H9 (cell line): ENCODE results near the gene BORCS8. TPM values are rescaled to one million over a fixed set of nuclear protein-coding genes. Genes with fewer than 3 reads are reported as not detected.

Experiments
- DNase-seq: peaks from one replicate; pipeline ENCODE4 v3.0.0-alpha.2; 2017
- H2AFZ ChIP-seq: one replicate; pipeline ENCODE4 v1.6.1; 2013; ENCODE audit warnings: mild to moderate bottlenecking, low read length, control low read depth, moderate library complexity
- H2AK5ac ChIP-seq: 2 replicates; pipeline ENCODE4 v1.6.1; 2013; ENCODE audit warnings: low read length, control low read depth, mixed read lengths; ENCODE audit not compliant: insufficient read length
- H2BK120ac ChIP-seq: one replicate; pipeline ENCODE4 v1.6.1; 2013; ENCODE audit warnings: low read depth, mild to moderate bottlenecking, low read length, control low read depth, inconsistent platforms; ENCODE audit not compliant: poor library complexity, severe bottlenecking
- H2BK12ac ChIP-seq: 2 replicates; pipeline ENCODE4 v1.6.1; 2013; ENCODE audit warnings: low read length, control low read depth, mixed read lengths, low read depth; ENCODE audit not compliant: insufficient read length
- H2BK15ac ChIP-seq: 2 replicates; pipeline ENCODE4 v1.6.1; 2013; ENCODE audit warnings: low read depth, low read length, control low read depth
- H2BK20ac ChIP-seq: one replicate; pipeline ENCODE4 v1.6.1; 2013; ENCODE audit warnings: low read depth, mild to moderate bottlenecking, low read length, control low read depth, inconsistent platforms; ENCODE audit not compliant: poor library complexity, severe bottlenecking
- H2BK5ac ChIP-seq: 2 replicates; pipeline ENCODE4 v1.6.1; 2013; ENCODE audit warnings: low read length, control low read depth, mixed read lengths; ENCODE audit not compliant: insufficient read length
- H3K14ac ChIP-seq: 2 replicates; pipeline ENCODE4 v1.6.1; 2013; ENCODE audit warnings: low read length, control low read depth; ENCODE audit not compliant: insufficient read depth
- H3K18ac ChIP-seq: 2 replicates; pipeline ENCODE4 v1.6.1; 2013; ENCODE audit warnings: low read depth, mild to moderate bottlenecking, mixed read lengths, low read length, control low read depth; ENCODE audit not compliant: insufficient read length
- H3K23ac ChIP-seq: 2 replicates; pipeline ENCODE4 v1.6.1; 2013; ENCODE audit warnings: low read length, control low read depth, mixed read lengths, low read depth; ENCODE audit not compliant: insufficient read length
- H3K23me2 ChIP-seq: 2 replicates; pipeline ENCODE4 v1.6.1; 2013; ENCODE audit warnings: low read depth, mild to moderate bottlenecking, mixed read lengths, low read length, control low read depth; ENCODE audit not compliant: insufficient read length, poor library complexity, severe bottlenecking
- H3K27ac ChIP-seq: 2 replicates; pipeline ENCODE4 v1.5.1; 2013; ENCODE audit warnings: low read length, control low read depth, mixed read lengths, low read depth; ENCODE audit not compliant: insufficient read length
- H3K27me3 ChIP-seq: 2 replicates; pipeline ENCODE4 v1.6.1; 2013; ENCODE audit warnings: low read length, control low read depth, inconsistent platforms; ENCODE audit not compliant: insufficient read depth
- H3K4ac ChIP-seq: 2 replicates; pipeline ENCODE4 v1.6.1; 2013; ENCODE audit warnings: low read depth, mild to moderate bottlenecking, control low read depth, inconsistent platforms, low read length, moderate library complexity
- H3K4me1 ChIP-seq: 2 replicates; pipeline ENCODE4 v1.6.1; 2013; ENCODE audit warnings: low read length, control low read depth, inconsistent platforms; ENCODE audit not compliant: insufficient read depth
- H3K4me2 ChIP-seq: 2 replicates; pipeline ENCODE4 v1.6.1; 2013; ENCODE audit warnings: low read length, control low read depth, mixed read lengths; ENCODE audit not compliant: insufficient read length, insufficient read depth
- H3K56ac ChIP-seq: 2 replicates; pipeline ENCODE4 v1.6.1; 2013; ENCODE audit warnings: low read depth, mild to moderate bottlenecking, mixed read lengths, low read length, control low read depth; ENCODE audit not compliant: insufficient read length
- H3K79me1 ChIP-seq: 2 replicates; pipeline ENCODE4 v1.6.1; 2013; ENCODE audit warnings: low read depth, mild to moderate bottlenecking, moderate library complexity, low read length, control low read depth, inconsistent platforms; ENCODE audit not compliant: insufficient read depth, poor library complexity, severe bottlenecking
- H3K79me2 ChIP-seq: 2 replicates; pipeline ENCODE4 v1.6.1; 2013; ENCODE audit warnings: low read length, control low read depth, inconsistent platforms; ENCODE audit not compliant: insufficient read depth
- H3K9ac ChIP-seq: 2 replicates; pipeline ENCODE4 v1.6.1; 2013; ENCODE audit warnings: low read length, control low read depth, mixed read lengths; ENCODE audit not compliant: insufficient read length; ENCODE audit errors: extremely low read depth
- H3K9me3 ChIP-seq: one replicate; pipeline ENCODE4 v1.6.1; 2013; ENCODE audit warnings: low read depth, low read length, inconsistent platforms; ENCODE audit not compliant: control insufficient read depth
- H3T11ph ChIP-seq: one replicate; pipeline ENCODE4 v1.6.1; 2013; ENCODE audit warnings: mild to moderate bottlenecking, low read length, control low read depth, inconsistent platforms
- H4K20me1 ChIP-seq: one replicate; pipeline ENCODE4 v1.6.1; 2013; ENCODE audit not compliant: control insufficient read depth, insufficient read length, insufficient read depth
- H4K5ac ChIP-seq: 2 replicates; pipeline ENCODE4 v1.6.1; 2013; ENCODE audit warnings: low read depth, mild to moderate bottlenecking, mixed read lengths, low read length, control low read depth; ENCODE audit not compliant: insufficient read length
- H4K8ac ChIP-seq: replicated peaks from 2 replicates; pipeline ENCODE4 v1.6.1; 2013; ENCODE audit warnings: low read length, control low read depth, mixed read lengths, low read depth; ENCODE audit not compliant: insufficient read length
- H4K91ac ChIP-seq: 2 replicates; pipeline ENCODE4 v1.6.1; 2013; ENCODE audit warnings: low read depth, mild to moderate bottlenecking, moderate library complexity, mixed read lengths, low read length, control low read depth; ENCODE audit not compliant: insufficient read length
- H3K27ac Mint-ChIP-seq, 3 experiments: 2 replicates in 2 of 3; 3 replicates in 1 of 3; pipeline ENCODE4 v1.8.0; 2020 to 2021; ENCODE audit warnings: mixed read lengths in 3 of 3, mild to moderate bottlenecking in 1 of 3, moderate library complexity in 1 of 3
- H3K27me3 Mint-ChIP-seq: 2 replicates; pipeline ENCODE4 v1.8.0; 2021; ENCODE audit warnings: low read depth, mild to moderate bottlenecking, moderate library complexity, mixed read lengths
- H3K36me3 Mint-ChIP-seq, 3 experiments: 2 replicates in 2 of 3; 3 replicates in 1 of 3; pipeline ENCODE4 v1.8.0; 2020 to 2021; ENCODE audit warnings: low read depth in 3 of 3, mixed read lengths in 3 of 3; ENCODE audit not compliant: insufficient read depth in 1 of 3
- H3K4me1 Mint-ChIP-seq, 2 experiments: 2 replicates each; pipeline ENCODE4 v1.8.0; 2020; ENCODE audit warnings: mixed read lengths in 2 of 2
- H3K4me3 Mint-ChIP-seq, 2 experiments: 2 replicates in 1 of 2; 3 replicates in 1 of 2; pipeline ENCODE4 v1.8.0; 2020 to 2021; ENCODE audit warnings: mild to moderate bottlenecking in 2 of 2, mixed read lengths in 2 of 2, moderate library complexity in 1 of 2
- H3K9me3 Mint-ChIP-seq, 2 experiments: 2 replicates in 1 of 2; 3 replicates in 1 of 2; pipeline ENCODE4 v1.8.0; 2020; ENCODE audit warnings: mild to moderate bottlenecking in 2 of 2, mixed read lengths in 2 of 2, moderate library complexity in 1 of 2
- WGBS: extraction: QIAGEN DNeasy Blood & Tissue Kit; methylation state at CpG from one replicate; pipeline ENCODE4 v1.1.7; 2013; ENCODE audit warnings: missing lambda C conversion rate, low lambda C conversion rate, mixed read lengths; ENCODE audit not compliant: insufficient read length; ENCODE audit errors: extremely low coverage; 5-methylcytosine and 5-hydroxymethylcytosine counted together
- total RNA-seq: library from RNA; stranded (reverse); gene quantifications from 2 replicates; pipeline ENCODE4 v1.2.1, GENCODE V29; 2021
- TF ChIP-seq, protein P1 (sequence below): fragments of 200-600 bp; sonication (generic); conservative IDR thresholded peaks from 3 replicates; pipeline ENCODE4 v1.8.0; 2021; ENCODE audit warnings: antibody characterized with exemption, mild to moderate bottlenecking

The BORCS8 gene
- total RNA-seq, 1 experiment from 2014 or later = 20.4 TPM

DNA sequence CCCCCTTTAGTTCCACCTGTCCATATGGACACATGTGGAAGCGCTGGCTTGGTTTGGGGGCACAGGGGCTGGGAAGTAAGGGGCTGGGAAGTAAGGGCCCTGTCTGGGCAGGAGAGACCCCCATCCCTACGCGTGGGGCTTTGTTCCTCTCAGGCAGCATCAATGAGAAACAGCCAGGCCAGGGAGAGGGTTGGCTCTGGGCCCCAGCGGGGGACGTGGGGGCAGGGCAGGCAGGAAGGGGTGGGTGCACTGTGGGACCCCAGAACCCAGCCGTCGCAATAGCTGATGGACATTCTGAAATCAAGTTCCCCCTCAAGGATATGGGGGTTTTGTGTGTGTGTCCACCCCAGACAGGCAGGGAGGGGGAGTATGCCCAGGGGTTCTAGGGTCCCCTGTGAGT is 21.0 kb upstream of the BORCS8 start:
- peak overlapping the region in 1 of 2 experiments; percentile 83; a peak in 1 of 5 replicates for H3K4me3 Mint-ChIP-seq
- Histone ChIP-seq H2AK5ac (no peak overlapping the region), H2BK12ac (no peak overlapping the region), H2BK120ac (no peak overlapping the region), H2AFZ (no peak overlapping the region), H3K27ac (no peak overlapping the region), H3K18ac (no peak overlapping the region), H3K79me1 (no peaks in the 10 kb centered on the region), H4K8ac (no peak overlapping the region), H3K14ac (no peak overlapping the region), H4K5ac (no peak overlapping the region), H2BK15ac (no peak overlapping the region), H3K23me2 (peaks cover 11% of the 10 kb centered on the region), H3K56ac (no peak overlapping the region), H3K4me1 (peaks cover 3% of the 10 kb centered on the region; the same call in 1 of the 2 replicates), H4K91ac (no peak overlapping the region), H3K9ac (no peak overlapping the region), H3K27me3 (peaks cover 35% of the 10 kb centered on the region), H3K23ac (no peak overlapping the region), H3K79me2 (no peaks in the 10 kb centered on the region), H3K4me2 (no peak overlapping the region), H3T11ph (no peak overlapping the region), H4K20me1 (no peaks in the 10 kb centered on the region), H3K4ac (no peak overlapping the region), H2BK20ac (no peak overlapping the region), H2BK5ac (no peak overlapping the region), H3K9me3 (no peaks in the 10 kb centered on the region)
- H3K9me3 Mint-ChIP-seq = peaks cover 0 to 4% of the 10 kb centered on the region in 2 experiments; a peak in 2 of 5 replicates
- H3K36me3 Mint-ChIP-seq = no peaks in the 10 kb centered on the region
- H3K27me3 Mint-ChIP-seq = peaks cover 95% of the 10 kb centered on the region
- DNase-seq = no peak
- peaks cover 6 to 27% of the 10 kb centered on the region in 2 experiments for H3K4me1 Mint-ChIP-seq
- TF ChIP-seq, protein P1, sequence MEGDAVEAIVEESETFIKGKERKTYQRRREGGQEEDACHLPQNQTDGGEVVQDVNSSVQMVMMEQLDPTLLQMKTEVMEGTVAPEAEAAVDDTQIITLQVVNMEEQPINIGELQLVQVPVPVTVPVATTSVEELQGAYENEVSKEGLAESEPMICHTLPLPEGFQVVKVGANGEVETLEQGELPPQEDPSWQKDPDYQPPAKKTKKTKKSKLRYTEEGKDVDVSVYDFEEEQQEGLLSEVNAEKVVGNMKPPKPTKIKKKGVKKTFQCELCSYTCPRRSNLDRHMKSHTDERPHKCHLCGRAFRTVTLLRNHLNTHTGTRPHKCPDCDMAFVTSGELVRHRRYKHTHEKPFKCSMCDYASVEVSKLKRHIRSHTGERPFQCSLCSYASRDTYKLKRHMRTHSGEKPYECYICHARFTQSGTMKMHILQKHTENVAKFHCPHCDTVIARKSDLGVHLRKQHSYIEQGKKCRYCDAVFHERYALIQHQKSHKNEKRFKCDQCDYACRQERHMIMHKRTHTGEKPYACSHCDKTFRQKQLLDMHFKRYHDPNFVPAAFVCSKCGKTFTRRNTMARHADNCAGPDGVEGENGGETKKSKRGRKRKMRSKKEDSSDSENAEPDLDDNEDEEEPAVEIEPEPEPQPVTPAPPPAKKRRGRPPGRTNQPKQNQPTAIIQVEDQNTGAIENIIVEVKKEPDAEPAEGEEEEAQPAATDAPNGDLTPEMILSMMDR = no peak
- WGBS = no CpG with 5 or more reads among the region's 7 CpGs
- no peak overlapping the region for H3K27ac Mint-ChIP-seq
